A204.1 (cell line): Measurements from ENCODE around the gene RPH3AL.
"Not testable (repeated sequence)": the region's sequence is repeated elsewhere in the genome, so short reads cannot be mapped to it uniquely, and the experiment has no call there.

Experiments used
- FAIRE-seq: peaks from 2 replicates; lab custom pipeline; 2012; peaks lifted over from hg19 to GRCh38; lab: Jason Lieb, UNC

The RPH3AL gene

GRCh38 chr17:236641-237405 is 115.8 kb downstream of the RPH3AL start:
- no peak for FAIRE-seq

DNA sequence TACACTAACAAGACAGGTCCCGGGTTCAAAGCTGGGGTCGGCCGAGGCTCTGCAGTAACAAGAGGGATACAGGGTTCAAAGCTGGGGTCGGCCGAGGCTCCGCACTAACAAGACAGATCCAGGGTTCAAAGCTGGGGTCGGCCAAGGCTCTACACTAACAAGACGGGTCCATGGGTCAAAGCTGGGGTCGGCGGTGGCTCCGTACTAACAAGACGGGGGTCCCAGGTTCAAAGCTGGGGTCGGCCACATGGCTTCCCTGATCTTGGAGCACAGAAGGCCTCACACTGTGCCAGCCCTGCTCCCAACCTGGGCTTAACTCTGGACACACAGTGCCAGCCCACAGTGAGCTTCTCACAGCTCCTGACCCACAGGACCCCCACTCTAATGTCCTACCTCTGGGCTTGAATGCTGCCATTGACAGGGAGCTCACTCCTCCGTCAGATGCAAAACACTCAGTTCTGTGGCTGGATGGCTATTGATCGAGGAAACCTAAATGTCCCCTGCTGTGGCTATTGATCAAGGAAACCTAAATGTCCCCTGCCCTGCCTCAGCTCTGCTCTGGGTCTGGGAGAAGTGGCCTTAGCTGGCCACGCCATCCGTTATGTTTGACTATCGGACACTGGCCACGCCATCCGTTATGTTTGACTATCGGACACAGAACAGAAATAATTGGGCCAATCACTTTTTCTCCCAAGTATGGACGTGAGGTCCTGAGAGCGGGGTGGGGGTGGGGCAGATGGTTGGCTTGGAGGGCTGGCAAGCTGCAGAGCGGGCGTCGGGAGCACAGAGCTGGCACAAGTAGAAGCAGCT is 116.6 kb downstream of the RPH3AL start:
- FAIRE-seq, result no peak

DNA sequence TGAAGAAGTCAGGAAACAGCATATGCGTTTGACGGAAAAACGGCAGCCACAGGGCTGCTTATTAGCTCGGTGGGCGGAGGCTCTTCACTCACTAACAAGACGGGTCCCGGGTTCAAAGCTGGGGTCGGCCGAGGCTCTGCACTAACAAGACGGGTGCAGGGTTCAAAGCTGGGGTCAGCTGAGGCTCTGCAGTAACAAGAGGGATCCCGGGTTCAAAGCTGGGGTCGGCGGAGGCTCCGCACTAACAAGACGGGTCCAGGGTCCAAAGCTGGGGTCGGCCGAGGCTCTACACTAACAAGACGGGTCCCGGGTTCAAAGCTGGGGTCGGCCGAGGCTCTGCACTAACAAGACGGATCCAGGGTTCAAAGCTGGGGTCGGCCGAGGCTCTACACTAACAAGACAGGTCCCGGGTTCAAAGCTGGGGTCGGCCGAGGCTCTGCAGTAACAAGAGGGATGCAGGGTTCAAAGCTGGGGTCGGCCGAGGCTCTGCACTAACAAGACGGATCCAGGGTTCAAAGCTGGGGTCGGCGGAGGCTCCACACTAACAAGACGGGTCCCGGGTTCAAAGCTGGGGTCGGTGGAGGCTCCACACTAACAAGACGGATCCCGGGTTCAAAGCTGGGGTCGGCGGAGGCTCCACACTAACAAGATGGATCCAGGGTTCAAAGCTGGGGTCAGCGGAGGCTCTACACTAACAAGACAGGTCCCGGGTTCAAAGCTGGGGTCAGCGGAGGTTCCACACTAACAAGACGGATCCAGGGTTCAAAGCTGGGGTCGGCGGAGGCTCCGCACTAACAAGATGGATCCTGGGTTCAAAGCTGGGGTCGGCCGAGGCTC is 117.4 kb downstream of the RPH3AL start:
- FAIRE-seq, result not testable (repeated sequence)

GRCh38 chr17:234163-234993 is 118.2 kb downstream of the RPH3AL start:
- not testable (repeated sequence) for FAIRE-seq

DNA sequence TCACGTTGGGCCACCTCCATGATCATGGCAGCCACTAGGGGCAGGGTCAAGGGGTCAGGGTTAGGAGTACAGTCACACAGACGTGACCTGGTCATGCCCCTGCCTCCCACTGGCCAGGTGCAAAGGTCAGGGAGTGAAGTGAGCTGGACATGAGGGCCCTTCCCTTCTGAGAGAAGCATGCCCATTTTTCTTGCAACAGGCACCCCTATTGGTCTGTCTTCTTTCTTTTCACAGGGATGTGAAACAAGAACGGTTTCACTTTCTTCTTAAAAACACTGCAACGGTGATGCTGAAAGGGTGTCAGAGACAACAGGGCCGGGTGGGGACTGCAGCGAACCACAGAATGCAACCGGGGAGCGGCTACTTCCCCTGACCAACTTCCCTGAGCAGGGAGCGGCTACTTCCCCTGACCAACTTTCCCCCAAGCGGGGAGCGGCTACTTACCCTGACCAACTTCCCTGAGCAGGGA is 119.1 kb downstream of the RPH3AL start:
- FAIRE-seq, result no peak

- no peak for FAIRE-seq
These were observed 120.4 kb downstream of the RPH3AL start for GRCh38 chr17:231966-232807.

- no peak for FAIRE-seq
These were observed 121.2 kb downstream of the RPH3AL start for GRCh38 chr17:231191-231965.

GRCh38 chr17:230395-230770 is 122.2 kb downstream of the RPH3AL start:
- FAIRE-seq, result no peak

DNA sequence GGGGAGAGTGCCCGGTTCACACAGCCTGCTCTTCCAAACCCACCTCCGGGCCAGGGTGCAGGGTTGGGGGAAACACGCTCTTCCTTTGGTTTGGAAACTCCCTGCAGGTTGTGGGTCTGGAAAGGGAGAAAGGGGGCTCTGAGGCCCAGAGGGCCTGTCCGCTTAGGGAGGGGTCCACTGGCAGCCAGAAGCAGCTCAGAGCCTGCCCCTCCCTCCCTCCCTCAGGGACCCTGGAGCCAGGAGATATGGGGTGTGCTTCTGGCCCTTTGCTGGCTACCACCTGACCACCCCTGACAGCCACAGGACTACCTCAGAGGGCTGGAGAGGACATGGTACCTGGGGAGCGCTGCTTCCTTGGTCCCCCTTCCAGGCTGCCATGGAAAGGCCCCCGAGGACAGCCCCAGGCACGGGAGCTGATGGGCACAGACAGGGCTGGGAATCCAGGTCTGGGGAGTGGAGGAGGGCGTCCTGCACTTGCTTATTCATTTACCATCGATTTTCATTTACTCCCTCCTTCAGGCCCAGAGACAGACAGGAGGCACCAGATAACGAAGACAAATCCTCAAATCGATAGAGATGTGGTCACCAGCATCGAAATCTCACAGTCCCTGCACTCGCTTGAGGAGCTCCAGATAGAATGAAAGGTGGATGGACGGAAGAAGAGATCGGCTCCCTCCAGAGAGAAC is 122.8 kb downstream of the RPH3AL start:
- no peak for FAIRE-seq

- no peak for FAIRE-seq
These were observed 123.5 kb downstream of the RPH3AL start for GRCh38 chr17:228951-229708.

DNA sequence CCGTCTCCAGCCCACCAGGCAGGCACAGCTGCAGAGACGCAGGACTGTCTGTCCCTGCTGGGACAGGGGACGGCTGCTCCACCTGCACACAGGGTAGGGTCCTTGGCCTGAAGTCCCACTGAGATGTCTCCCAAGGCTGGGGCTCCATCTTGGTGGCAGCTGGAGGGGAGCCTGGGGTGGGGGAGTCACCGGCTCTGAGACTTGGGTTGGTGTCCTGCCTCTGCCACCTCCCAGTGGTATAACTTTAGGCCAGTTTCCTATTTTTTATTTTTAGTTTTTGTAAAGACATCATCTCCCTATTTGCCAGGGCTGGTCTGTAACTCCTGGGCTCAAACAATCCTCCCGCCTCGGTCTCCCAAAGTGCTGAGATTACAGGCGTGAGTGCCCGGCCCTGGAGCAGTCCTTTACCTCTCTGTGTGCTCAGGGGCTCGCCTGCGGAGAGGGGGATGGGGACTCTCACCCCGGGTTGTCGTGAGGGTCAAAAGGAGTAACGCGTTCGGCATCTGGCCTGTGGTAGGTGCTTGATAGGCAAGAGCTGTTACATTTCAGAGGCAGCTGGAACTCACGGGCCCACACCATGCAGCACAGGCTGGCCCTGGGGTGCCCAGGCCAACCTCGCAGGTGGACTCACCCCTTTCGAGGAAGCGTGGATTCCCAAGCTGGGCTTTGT is 124.5 kb downstream of the RPH3AL start:
- no peak for FAIRE-seq

- no peak for FAIRE-seq
These were observed 125.3 kb downstream of the RPH3AL start for GRCh38 chr17:227078-227945.

GRCh38 chr17:226108-227077 is 126.2 kb downstream of the RPH3AL start:
- FAIRE-seq, result no peak

GRCh38 chr17:225551-225950 is 127.1 kb downstream of the RPH3AL start:
- no peak for FAIRE-seq

GRCh38 chr17:224576-224975 is 128.0 kb downstream of the RPH3AL start:
- FAIRE-seq, result not testable (repeated sequence)
